Panc1 (cell line): ENCODE measurements around the gene THUMPD3.

Experiments used
- TF ChIP-seq, protein P1 (sequence below): fragments of 450-650 bp; IDR thresholded peaks from 2 replicates; pipeline ENCODE4 v1.5.1; 2017; ENCODE audit warnings: mild to moderate bottlenecking
- TF ChIP-seq, protein P2 (sequence below), 2 experiments: IDR thresholded peaks; 2 replicates each; pipeline ENCODE4 v1.6.1; 2011 to 2012; ENCODE audit warnings: low read depth in 2 of 2, control low read depth in 1 of 2, low read length in 1 of 2, mild to moderate bottlenecking in 1 of 2, moderate library complexity in 1 of 2; ENCODE audit not compliant: insufficient read depth in 1 of 2

DNA sequence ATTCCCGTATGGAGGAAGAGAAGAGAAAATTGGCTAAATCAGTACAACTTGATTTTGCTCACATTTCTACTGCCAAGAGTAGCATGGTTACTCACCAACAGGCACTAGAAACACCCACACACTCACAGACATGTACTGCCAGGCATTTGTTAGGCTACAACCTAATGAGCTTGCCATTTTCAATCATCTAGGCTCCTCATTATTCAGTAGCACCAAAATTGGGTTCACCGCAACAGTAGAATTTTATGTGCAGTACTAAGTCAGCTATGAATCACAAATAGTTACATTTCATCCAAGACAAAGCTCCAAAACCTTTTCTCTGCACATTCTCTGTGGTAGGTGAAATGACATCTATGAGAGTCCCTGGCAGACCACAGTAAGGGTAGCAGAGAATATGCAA, 15.0 kb upstream of the THUMPD3 start:
- TF ChIP-seq, protein P1, sequence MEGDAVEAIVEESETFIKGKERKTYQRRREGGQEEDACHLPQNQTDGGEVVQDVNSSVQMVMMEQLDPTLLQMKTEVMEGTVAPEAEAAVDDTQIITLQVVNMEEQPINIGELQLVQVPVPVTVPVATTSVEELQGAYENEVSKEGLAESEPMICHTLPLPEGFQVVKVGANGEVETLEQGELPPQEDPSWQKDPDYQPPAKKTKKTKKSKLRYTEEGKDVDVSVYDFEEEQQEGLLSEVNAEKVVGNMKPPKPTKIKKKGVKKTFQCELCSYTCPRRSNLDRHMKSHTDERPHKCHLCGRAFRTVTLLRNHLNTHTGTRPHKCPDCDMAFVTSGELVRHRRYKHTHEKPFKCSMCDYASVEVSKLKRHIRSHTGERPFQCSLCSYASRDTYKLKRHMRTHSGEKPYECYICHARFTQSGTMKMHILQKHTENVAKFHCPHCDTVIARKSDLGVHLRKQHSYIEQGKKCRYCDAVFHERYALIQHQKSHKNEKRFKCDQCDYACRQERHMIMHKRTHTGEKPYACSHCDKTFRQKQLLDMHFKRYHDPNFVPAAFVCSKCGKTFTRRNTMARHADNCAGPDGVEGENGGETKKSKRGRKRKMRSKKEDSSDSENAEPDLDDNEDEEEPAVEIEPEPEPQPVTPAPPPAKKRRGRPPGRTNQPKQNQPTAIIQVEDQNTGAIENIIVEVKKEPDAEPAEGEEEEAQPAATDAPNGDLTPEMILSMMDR: no peak
- TF ChIP-seq, protein P2, sequence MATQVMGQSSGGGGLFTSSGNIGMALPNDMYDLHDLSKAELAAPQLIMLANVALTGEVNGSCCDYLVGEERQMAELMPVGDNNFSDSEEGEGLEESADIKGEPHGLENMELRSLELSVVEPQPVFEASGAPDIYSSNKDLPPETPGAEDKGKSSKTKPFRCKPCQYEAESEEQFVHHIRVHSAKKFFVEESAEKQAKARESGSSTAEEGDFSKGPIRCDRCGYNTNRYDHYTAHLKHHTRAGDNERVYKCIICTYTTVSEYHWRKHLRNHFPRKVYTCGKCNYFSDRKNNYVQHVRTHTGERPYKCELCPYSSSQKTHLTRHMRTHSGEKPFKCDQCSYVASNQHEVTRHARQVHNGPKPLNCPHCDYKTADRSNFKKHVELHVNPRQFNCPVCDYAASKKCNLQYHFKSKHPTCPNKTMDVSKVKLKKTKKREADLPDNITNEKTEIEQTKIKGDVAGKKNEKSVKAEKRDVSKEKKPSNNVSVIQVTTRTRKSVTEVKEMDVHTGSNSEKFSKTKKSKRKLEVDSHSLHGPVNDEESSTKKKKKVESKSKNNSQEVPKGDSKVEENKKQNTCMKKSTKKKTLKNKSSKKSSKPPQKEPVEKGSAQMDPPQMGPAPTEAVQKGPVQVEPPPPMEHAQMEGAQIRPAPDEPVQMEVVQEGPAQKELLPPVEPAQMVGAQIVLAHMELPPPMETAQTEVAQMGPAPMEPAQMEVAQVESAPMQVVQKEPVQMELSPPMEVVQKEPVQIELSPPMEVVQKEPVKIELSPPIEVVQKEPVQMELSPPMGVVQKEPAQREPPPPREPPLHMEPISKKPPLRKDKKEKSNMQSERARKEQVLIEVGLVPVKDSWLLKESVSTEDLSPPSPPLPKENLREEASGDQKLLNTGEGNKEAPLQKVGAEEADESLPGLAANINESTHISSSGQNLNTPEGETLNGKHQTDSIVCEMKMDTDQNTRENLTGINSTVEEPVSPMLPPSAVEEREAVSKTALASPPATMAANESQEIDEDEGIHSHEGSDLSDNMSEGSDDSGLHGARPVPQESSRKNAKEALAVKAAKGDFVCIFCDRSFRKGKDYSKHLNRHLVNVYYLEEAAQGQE (IDR thresholded peaks at IDR 0.05; ENCODE audit: insufficient read depth in 1 of 2, low read depth in 2 of 2, low read length in 1 of 2): no peak
